HL-60 (cell line): Measurements from ENCODE around the gene PRPSAP2.

Experiments
- DNase-seq, 2 experiments: peaks; one replicate each; pipeline ENCODE4 v3.0.0-alpha.2; 2010 to 2020; ENCODE audit warnings: low read depth in 1 of 2, low spot score in 1 of 2
- H3K27ac ChIP-seq: fragments of 250-450 bp; sonication (Bioruptor Pico); replicated peaks from 2 replicates; pipeline ENCODE4 v1.5.1; 2020; ENCODE audit warnings: mild to moderate bottlenecking, moderate library complexity
- H3K27me3 ChIP-seq: fragments of 250-450 bp; sonication (Bioruptor Pico); 2 replicates; pipeline ENCODE4 v1.5.1; 2021; ENCODE audit warnings: mild to moderate bottlenecking, moderate library complexity; ENCODE audit not compliant: insufficient read depth, poor library complexity, severe bottlenecking
- H3K4me3 ChIP-seq: replicated peaks from 2 replicates; pipeline ENCODE4 v1.5.1; 2011; ENCODE audit warnings: mild to moderate bottlenecking, control low read depth, low read length; ENCODE audit not compliant: insufficient read depth
- CTCF ChIP-seq: IDR thresholded peaks from one replicate; pipeline ENCODE4 v1.5.1; 2011; ENCODE audit warnings: low read length, control low read depth, inconsistent platforms; ENCODE audit not compliant: insufficient read depth
- GABPA ChIP-seq: IDR thresholded peaks from 2 replicates; pipeline ENCODE4 v1.6.1; 2012; ENCODE audit warnings: low read depth
- POLR2AphosphoS5 ChIP-seq: IDR thresholded peaks from 2 replicates; pipeline ENCODE4 v1.6.1; 2012; ENCODE audit warnings: low read depth
- REST ChIP-seq: IDR thresholded peaks from 2 replicates; pipeline ENCODE4 v1.6.1; 2012; ENCODE audit warnings: low read depth; ENCODE audit not compliant: insufficient replicate concordance
- SPI1 ChIP-seq: IDR thresholded peaks from 2 replicates; pipeline ENCODE4 v1.6.1; 2012; ENCODE audit warnings: low read depth, mild to moderate bottlenecking, borderline replicate concordance

PRPSAP2 gene

GRCh38 chr17:18946536-18946935 is 88.6 kb downstream of the PRPSAP2 start:
- TF ChIP-seq SPI1: no peak
- no peak for TF ChIP-seq GABPA
- TF ChIP-seq REST: no peak
- TF ChIP-seq CTCF: no peak
- no peak for TF ChIP-seq POLR2AphosphoS5
- H3K27ac ChIP-seq: no peak overlapping the region
- DNase-seq: no peak
- no peaks in the 10 kb centered on the region for H3K27me3 ChIP-seq
- H3K4me3 ChIP-seq: no peak overlapping the region

GRCh38 chr17:18947866-18948265 is 89.9 kb downstream of the PRPSAP2 start:
- no peak overlapping the region for H3K4me3 ChIP-seq
- DNase-seq: no peak
- no peak for TF ChIP-seq CTCF
- no peak for TF ChIP-seq GABPA
- TF ChIP-seq POLR2AphosphoS5: no peak
- TF ChIP-seq REST: no peak
- TF ChIP-seq SPI1: no peak
- H3K27ac ChIP-seq: no peak overlapping the region
- H3K27me3 ChIP-seq: no peaks in the 10 kb centered on the region

GRCh38 chr17:18948476-18949006 is 90.6 kb downstream of the PRPSAP2 start:
- no peak overlapping the region for H3K4me3 ChIP-seq
- TF ChIP-seq SPI1 (no peak), GABPA (no peak), POLR2AphosphoS5 (no peak), REST (no peak)
- H3K27ac ChIP-seq: no peak overlapping the region
- H3K27me3 ChIP-seq: no peaks in the 10 kb centered on the region
- DNase-seq: no peak
